ENCODE measurements around the gene NSF.

Gene NSF

GRCh38 chr17:46772475-46773220 is 182.2 kb downstream of the NSF start (continued):
- TF ChIP-seq ZNF362 (tag by site-specific recombination; IDR thresholded peaks at IDR 0.05): no peak
- no peak for TF ChIP-seq ZNF692 (tag by site-specific recombination; IDR thresholded peaks at IDR 0.05)
- TF ChIP-seq OVOL3 (tag by site-specific recombination; IDR thresholded peaks at IDR 0.05): no peak
- no peak for TF ChIP-seq IKZF3 (tag by site-specific recombination; IDR thresholded peaks at IDR 0.05)
- no peak for TF ChIP-seq PRDM2 (tag by site-specific recombination; IDR thresholded peaks at IDR 0.05; ENCODE audit: borderline replicate concordance)
- no peak for TF ChIP-seq ZBTB11 (tag by site-specific recombination; conservative IDR thresholded peaks at IDR 0.05; ENCODE audit: low read depth)
- no peak for TF ChIP-seq ZNF792 (tag by site-specific recombination; IDR thresholded peaks at IDR 0.05)
- TF ChIP-seq ZSCAN4 (tag by site-specific recombination; IDR thresholded peaks at IDR 0.05): no peak
- TF ChIP-seq ZNF513 (tag by site-specific recombination; IDR thresholded peaks at IDR 0.05): no peak
- no peak for TF ChIP-seq ZNF175 (tag by site-specific recombination; IDR thresholded peaks at IDR 0.05)
- TF ChIP-seq ZBTB20 (tag by site-specific recombination; IDR thresholded peaks at IDR 0.05): peak; percentile 5; the same call in 1 of the 2 replicates
- peak; percentile 63; the same call in 1 of the 2 replicates for TF ChIP-seq OSR2 (tag by site-specific recombination; IDR thresholded peaks at IDR 0.05)
- no peak for TF ChIP-seq ZFP69B (tag by site-specific recombination; IDR thresholded peaks at IDR 0.05)
- no peak for TF ChIP-seq SALL2 (tag by site-specific recombination; IDR thresholded peaks at IDR 0.05; ENCODE audit: borderline replicate concordance)
- TF ChIP-seq ZNF768 (tag by site-specific recombination; IDR thresholded peaks at IDR 0.05): no peak
- TF ChIP-seq ZNF837 (tag by site-specific recombination; IDR thresholded peaks at IDR 0.05): no peak
- peak; percentile 72; the same call in 1 of the 2 replicates for TF ChIP-seq ZEB2 (tag by site-specific recombination; IDR thresholded peaks at IDR 0.05)
- TF ChIP-seq ZNF133 (tag by site-specific recombination; IDR thresholded peaks at IDR 0.05): no peak
- peak; percentile 69; the same call in 1 of the 2 replicates for TF ChIP-seq ZNF366 (tag by site-specific recombination; conservative IDR thresholded peaks at IDR 0.05)
- TF ChIP-seq YY1 (tag by site-specific recombination; IDR thresholded peaks at IDR 0.05): no peak
- TF ChIP-seq KLF1 (tag by site-specific recombination; IDR thresholded peaks at IDR 0.05): no peak
- TF ChIP-seq PATZ1 (tag by site-specific recombination; IDR thresholded peaks at IDR 0.05): 0 out of 2 replicates have a peak, but pooled peaks have one; percentile 30
